Activated CD4-positive, alpha-beta T cell treated with anti-CD3 and anti-CD28 coated beads, Interleukin-2, Interleukin-6, amounts not matched to agents 100 ng/mL and 50 ng/mL, durations not matched to agents 16 hours and 8 hours (primary cell): Measurements from ENCODE around the gene CLCN6.

Experiments
- DNase-seq: peaks from one replicate; pipeline ENCODE4 v3.0.0-alpha.2; 2020

CLCN6 gene

GRCh38 chr1:11880911-11881748 is 75.1 kb downstream of the CLCN6 start:
- DNase-seq, result no peak

GRCh38 chr1:11881749-11882441 is 75.9 kb downstream of the CLCN6 start:
- no peak for DNase-seq

- DNase-seq, result no peak
These were observed 77.0 kb downstream of the CLCN6 start for GRCh38 chr1:11882814-11883538.

GRCh38 chr1:11885916-11886315 is 79.9 kb downstream of the CLCN6 start:
- no peak for DNase-seq

GRCh38 chr1:11886986-11887665 is 81.1 kb downstream of the CLCN6 start:
- no peak for DNase-seq

- no peak for DNase-seq
These were observed 81.6 kb downstream of the CLCN6 start for GRCh38 chr1:11887666-11888007.

GRCh38 chr1:11888206-11888876 is 82.3 kb downstream of the CLCN6 start:
- no peak for DNase-seq

GRCh38 chr1:11888877-11889208 is 82.9 kb downstream of the CLCN6 start:
- DNase-seq, result no peak

GRCh38 chr1:11891433-11892186 is 85.6 kb downstream of the CLCN6 start:
- no peak for DNase-seq
